HG03139 (cell line): ENCODE measurements around the gene ZFAND3.

ENCODE experiments used
- ATAC-seq: cut with Tn5 transposase; IDR thresholded peaks from one replicate; pipeline ENCODE4 v1.9.1; 2021; ENCODE audit not compliant: unreplicated experiment

The ZFAND3 gene

GRCh38 chr6:38146021-38146733 is 326.6 kb downstream of the ZFAND3 start:
- no peak for ATAC-seq

- no peak for ATAC-seq
Observed at GRCh38 chr6:38146734-38147027, 327.2 kb downstream of the ZFAND3 start.

DNA sequence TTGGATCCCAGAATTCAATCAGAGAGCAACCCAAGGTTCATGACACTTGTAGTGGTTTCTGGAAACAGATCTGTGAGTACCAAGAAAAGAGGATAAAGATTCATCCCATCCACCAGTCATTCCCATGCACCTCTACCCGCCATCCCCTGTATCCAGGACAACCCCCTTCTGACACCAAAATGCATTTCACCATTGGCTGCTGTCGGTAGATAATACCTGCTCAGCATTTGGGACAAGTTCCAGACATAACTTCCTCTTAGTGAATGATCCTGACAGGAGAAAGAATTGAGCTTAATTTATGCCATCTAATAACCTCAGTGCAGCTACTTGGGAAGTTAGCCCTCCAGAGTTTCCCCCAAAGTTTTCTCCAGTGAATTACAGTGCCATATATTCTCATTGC is 329.1 kb downstream of the ZFAND3 start:
- no peak for ATAC-seq

DNA sequence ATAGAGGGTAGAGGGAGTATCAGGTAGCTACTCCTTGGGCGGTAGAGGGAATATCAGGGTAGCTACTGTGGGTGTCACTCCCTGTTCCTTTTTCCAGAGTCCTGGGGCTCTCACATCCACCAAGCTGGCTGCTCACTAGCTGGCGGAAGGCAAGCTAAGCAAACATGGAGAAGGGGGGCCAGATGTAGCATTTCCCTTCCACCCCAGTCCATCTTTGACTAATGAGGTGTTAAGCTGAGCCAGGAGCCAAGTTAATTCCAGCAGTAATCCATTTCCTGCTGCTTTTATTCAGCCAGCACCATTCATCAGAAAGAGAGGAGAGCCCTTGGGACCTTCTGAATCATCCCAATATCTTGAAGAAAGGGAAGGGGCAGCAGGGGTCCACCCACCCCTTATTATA is 330.0 kb downstream of the ZFAND3 start:
- no peak for ATAC-seq

GRCh38 chr6:38150021-38150420 is 330.5 kb downstream of the ZFAND3 start:
- ATAC-seq: no peak

DNA sequence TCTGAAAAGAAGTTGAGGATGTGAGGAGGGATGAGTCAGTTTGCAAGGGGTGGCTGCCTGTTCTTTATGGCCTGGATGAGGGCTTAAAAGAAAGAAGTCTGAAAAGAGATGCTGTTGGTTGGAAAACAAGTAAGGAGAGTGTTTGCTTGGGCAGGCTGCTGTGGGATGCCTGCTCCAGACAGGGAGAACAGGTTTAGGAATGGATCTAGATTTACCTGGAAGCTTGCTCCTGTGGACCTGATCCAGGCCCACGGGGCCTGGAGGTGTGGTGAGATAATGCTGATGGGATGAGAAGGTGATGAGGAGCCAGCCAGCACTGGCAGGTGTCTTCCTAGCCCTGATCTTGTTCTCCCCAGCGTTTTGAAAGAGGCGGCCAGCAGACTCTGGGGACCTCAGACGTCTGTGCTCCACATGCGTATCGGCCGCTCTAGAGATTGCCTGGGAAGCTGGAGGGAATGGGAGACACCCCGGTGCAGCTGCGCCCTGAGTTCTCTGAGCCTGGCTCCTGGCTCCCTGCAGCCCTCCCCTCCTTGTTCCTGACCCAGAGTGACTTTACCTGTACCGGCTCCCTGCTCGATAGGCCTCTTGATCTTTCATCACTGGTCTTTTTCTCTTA is 331.3 kb downstream of the ZFAND3 start:
- ATAC-seq: no peak

DNA sequence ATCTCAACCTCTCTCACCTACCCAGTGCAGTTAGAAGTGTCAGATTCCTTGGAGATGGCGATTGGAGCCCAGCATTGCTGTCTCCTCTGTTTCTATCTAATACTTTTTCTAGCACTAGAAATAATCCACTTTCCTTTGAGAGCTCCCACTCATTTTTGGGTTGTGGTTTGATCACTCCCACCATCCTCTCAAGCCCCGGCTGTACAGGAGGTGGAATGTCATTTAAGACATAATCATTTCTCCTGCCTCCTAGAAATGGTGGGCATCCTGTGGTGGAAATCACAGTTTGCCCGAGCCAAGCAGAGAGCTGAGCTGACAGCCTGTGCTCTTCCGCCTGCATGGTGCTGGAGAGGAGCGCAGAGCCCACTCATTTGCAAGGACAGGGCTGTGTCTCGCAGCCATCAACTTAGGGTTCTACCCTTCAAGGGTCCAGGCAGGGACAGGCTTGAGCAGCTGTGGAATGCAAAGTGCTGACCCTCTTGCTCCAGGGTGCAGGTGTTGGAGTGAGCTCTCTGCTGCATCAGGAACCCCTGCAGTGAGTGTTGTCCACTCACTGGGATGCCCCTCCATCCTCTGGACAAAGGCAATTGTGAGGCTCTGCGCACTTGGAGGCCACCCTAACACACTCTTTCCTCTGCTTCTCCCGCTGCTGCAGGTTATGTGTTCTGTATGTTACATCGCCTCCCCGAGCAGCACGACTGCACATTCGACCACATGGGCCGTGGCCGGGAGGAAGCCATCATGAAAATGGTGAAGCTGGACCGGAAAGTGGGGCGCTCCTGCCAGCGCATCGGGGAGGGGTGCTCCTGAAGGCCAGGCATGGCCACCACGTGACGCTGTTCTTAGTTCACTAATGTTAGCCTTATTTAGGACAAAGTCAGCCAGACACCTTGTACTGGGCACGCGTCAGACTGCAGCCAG is 332.3 kb downstream of the ZFAND3 start:
- no peak for ATAC-seq

DNA sequence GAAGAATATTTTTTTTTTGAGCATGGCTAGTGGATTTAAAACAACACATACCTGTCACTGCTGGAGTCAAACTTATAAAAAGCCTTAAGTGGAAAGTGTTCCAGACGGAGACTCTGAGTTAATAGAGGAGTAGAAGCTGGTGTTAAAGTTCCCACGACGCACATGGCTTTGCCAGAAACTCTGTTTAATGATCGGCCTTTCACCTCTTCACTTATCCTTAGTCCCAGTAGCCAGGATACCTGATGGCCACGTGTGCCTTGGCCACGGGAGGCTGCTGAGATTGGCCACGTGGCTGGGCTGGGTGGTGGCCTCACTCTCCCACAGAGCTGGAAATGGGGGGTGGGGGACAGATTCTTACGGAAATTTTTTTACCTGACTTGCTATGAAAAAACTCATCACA is 333.1 kb downstream of the ZFAND3 start:
- ATAC-seq: no peak

DNA sequence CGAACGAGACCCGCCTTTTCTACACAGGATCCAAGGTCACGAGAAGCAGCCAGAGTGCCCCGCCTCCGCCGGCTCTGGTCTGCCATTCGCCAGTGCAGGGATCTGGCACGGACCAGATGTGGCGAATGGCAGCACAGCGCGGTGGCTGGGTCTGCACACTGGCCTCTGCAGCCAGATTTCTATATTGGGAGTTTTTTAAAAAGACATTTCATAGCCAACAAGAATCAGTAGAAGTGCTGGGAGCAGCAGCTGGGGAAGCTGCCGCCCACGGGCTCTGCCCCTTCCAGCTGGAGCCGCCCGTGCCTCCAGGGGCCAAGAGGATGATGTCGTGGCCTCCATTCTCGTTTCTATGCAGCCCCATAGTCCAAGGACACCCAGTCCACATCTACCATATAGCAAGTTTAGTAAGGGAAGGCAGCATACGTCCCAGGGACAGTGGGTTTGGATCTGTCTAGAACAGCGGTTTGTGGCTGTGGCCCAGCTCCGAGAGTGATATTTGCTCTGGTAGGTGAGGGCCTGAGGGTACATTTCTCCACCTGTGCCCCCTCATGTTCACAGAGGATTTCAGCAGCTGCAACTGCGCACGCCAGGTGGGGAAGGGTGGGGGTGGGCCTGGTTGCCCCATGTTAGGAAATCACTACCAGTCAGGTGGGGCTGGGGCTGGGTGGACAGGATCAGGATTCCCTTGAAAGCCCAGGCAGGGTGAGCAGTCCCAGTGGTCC is 333.7 kb downstream of the ZFAND3 start:
- no peak for ATAC-seq

DNA sequence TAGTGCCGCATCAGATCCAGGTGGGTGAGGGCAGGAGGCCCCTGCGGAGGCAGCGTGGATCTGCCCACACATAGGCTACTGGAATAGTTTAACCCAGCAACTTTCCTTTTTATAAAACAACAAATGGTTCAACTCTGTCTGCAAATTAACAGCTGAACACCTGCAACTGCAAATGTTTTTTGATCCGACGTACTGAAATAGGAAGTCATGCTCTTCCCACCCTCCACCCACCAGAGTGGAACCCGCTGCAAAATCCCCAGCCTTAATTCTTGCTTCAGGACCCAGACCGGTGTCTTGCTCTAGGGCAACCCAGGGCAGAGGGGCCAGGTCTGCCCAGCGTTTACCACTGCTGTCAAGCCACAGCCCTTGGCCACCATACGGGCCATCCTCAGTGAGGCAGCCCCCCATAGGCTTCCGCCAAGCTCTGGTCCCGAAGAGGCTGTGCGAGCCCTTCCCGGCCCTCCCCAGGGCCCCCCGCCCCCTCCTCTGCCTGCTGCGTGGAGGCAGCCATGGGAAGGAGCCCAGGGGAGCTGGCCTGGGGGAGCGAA is 334.3 kb downstream of the ZFAND3 start:
- ATAC-seq: no peak

- ATAC-seq: no peak
Observed at GRCh38 chr6:38154731-38155130, 335.2 kb downstream of the ZFAND3 start.

DNA sequence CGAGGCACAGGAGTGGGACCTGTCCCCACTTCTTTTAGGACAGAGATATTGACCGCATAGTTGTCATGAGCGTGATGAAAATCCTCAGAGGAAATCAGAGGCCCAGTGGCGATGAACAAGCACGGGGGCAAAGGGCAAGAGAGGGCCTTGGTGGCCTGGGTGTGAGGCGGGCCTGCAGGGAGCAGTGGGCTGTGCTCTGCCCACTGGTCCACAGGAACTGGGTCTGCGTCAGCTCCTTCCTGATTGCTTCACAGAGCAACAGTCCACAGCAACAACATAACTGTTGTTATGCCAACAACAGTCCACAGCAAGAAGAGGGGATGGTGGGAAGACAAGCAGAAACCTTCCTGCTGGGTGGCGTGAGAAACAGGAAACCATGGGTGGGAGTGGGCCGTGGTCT is 335.6 kb downstream of the ZFAND3 start:
- no peak for ATAC-seq

- no peak for ATAC-seq
Observed at GRCh38 chr6:38155621-38156204, 336.2 kb downstream of the ZFAND3 start.

DNA sequence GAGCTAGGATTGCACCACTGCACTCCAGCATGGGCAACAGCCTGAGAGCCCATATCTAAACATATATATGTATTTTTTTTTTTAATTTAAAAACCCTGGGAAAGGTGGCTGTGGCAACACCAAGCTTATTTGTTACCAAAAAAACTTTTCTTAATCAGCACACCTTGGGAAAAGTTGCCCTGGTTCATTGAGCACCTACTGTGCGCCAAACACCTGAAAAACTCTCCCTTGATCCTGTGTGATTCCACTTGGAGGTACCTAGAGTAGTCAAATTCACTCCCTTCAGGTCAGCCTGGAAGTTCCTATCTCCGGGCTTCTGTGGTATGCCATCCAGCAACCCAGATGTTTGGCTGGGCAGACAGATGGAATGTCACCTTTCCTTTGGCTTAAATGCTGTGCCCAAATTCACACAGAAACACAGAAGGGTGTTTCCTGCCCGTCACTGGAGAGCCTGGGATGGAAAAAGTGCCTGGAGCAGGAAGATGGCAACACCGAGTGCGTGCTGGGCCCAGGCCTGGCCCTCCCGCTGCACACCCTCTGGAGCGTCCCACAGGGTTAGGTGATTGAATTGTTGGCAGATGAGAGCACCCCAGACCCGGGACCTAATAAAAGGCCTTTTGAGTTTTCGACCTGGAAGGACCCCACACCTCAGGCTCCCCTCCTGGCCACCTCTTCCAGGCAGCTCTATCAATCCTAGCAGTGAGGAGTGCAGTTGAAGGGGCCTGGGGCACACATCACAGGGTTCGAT is 337.5 kb downstream of the ZFAND3 start:
- ATAC-seq: no peak

DNA sequence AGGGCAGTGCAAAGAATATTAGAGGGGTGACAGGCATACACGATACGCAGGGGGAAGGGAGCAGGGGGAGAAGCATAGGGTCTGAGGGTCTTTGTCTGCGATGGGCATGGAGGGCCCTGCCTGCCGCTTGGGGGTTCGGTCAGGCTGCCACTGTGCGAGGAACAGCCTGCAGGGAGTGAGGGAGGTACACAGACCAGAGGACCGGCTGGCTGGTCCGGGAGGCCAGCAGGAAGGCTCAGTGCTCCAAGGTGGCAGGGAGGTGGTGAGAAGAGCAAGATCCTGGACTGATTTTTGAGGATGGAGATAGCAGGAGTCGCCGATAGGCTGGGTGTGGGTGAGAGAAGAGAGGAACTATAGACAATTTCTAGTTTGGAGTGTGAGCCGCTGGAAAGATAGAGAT is 338.4 kb downstream of the ZFAND3 start:
- no peak for ATAC-seq

GRCh38 chr6:38158762-38159350 is 339.3 kb downstream of the ZFAND3 start:
- ATAC-seq: no peak

- ATAC-seq: no peak
Observed at GRCh38 chr6:38159596-38159995, 340.1 kb downstream of the ZFAND3 start.

DNA sequence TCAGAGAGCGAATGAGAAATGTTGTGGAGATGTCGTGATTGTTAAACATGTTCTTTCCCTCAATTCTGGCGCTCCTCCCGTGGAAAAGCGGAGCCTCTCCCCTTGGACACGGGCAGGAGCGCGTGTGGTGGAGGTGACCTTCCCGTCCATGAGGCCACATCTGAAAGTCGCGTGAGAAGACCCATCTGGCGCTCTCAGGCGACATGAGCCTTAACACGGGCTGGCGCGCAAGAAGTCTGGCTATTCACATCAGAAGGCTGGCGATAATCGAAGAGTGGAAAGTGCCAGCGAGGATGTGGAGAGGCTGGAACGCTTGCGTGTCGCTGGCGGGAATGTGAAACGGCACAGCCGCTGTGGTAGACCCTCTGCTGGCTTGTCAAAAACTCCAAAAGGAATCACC is 341.3 kb downstream of the ZFAND3 start:
- ATAC-seq: no peak

- ATAC-seq: no peak
Observed at GRCh38 chr6:38161331-38161730, 341.8 kb downstream of the ZFAND3 start.
